Neural progenitor cell (in vitro differentiated cells): Measurements from ENCODE around the gene MTAP. TPM values are rescaled to one million over a fixed set of nuclear protein-coding genes. Genes with fewer than 3 reads are reported as not detected.

ENCODE experiments used
- DNase-seq: peaks from one replicate; pipeline ENCODE4 v3.0.0-alpha.2; 2016; ENCODE audit warnings: low spot score
- H2AFZ ChIP-seq: fragments of 200-600 bp; sonication (generic); replicated peaks from 2 replicates; pipeline ENCODE4 v1.6.1; 2016; ENCODE audit warnings: antibody characterized with exemption
- H3F3A ChIP-seq: fragments of 200-600 bp; sonication (generic); 2 replicates; pipeline ENCODE4 v1.6.1; 2016; ENCODE audit warnings: antibody characterized with exemption, low read depth
- H3K27ac ChIP-seq: fragments of 200-600 bp; sonication (generic); 2 replicates; pipeline ENCODE4 v1.5.1; 2016; ENCODE audit warnings: mild to moderate bottlenecking
- H3K27me3 ChIP-seq: fragments of 200-600 bp; sonication (generic); 2 replicates; pipeline ENCODE4 v1.6.1; 2016; ENCODE audit warnings: mild to moderate bottlenecking, moderate library complexity
- H3K36me3 ChIP-seq: fragments of 200-600 bp; sonication (generic); 2 replicates; pipeline ENCODE4 v1.5.1; 2016
- H3K4me1 ChIP-seq: fragments of 200-600 bp; sonication (generic); 2 replicates; pipeline ENCODE4 v1.6.1; 2016; ENCODE audit warnings: mixed run types
- H3K4me2 ChIP-seq: fragments of 200-600 bp; sonication (generic); 2 replicates; pipeline ENCODE4 v1.6.1; 2016
- H3K4me3 ChIP-seq: fragments of 200-600 bp; sonication (generic); 2 replicates; pipeline ENCODE4 v1.5.1; 2016
- H3K79me2 ChIP-seq: fragments of 200-600 bp; sonication (generic); 2 replicates; pipeline ENCODE4 v1.6.1; 2016; ENCODE audit warnings: low read depth
- H3K9ac ChIP-seq: fragments of 200-600 bp; sonication (generic); 2 replicates; pipeline ENCODE4 v1.6.1; 2016
- H3K9me3 ChIP-seq: fragments of 200-600 bp; sonication (generic); 2 replicates; pipeline ENCODE4 v1.5.1; 2016; ENCODE audit warnings: low read depth
- H4K20me1 ChIP-seq: fragments of 200-600 bp; sonication (generic); 2 replicates; pipeline ENCODE4 v1.6.1; 2016; ENCODE audit warnings: low read depth
- H3K27ac Mint-ChIP-seq: 3 replicates; pipeline ENCODE4 v1.8.0; 2021; ENCODE audit warnings: mixed read lengths
- H3K27me3 Mint-ChIP-seq: 2 replicates; pipeline ENCODE4 v1.8.0; 2022; ENCODE audit warnings: low read depth, mild to moderate bottlenecking, inconsistent platforms, moderate library complexity, mixed read lengths; ENCODE audit not compliant: insufficient read depth
- H3K36me3 Mint-ChIP-seq: 3 replicates; pipeline ENCODE4 v1.8.0; 2021; ENCODE audit warnings: mixed read lengths
- H3K4me1 Mint-ChIP-seq: 3 replicates; pipeline ENCODE4 v1.8.0; 2021; ENCODE audit warnings: mixed read lengths
- H3K4me3 Mint-ChIP-seq: 3 replicates; pipeline ENCODE4 v1.8.0; 2021; ENCODE audit warnings: mild to moderate bottlenecking, moderate library complexity, mixed read lengths
- H3K9me3 Mint-ChIP-seq: 3 replicates; pipeline ENCODE4 v1.8.0; 2020; ENCODE audit warnings: mixed read lengths
- CTCF ChIP-seq: fragments of 200-600 bp; sonication (generic); IDR thresholded peaks from 2 replicates; pipeline ENCODE4 v1.5.1; 2017; ENCODE audit warnings: antibody characterized with exemption, mild to moderate bottlenecking
- EZH2 ChIP-seq: fragments of 200-600 bp; sonication (generic); IDR thresholded peaks from 2 replicates; pipeline ENCODE4 v1.6.1; 2017; ENCODE audit warnings: antibody characterized with exemption, mild to moderate bottlenecking, moderate library complexity
- EZH2phosphoT487 ChIP-seq: fragments of 200-600 bp; sonication (generic); IDR thresholded peaks from 2 replicates; pipeline ENCODE4 v1.6.1; 2017; ENCODE audit warnings: antibody characterized with exemption
- total RNA-seq: library from RNA; depleted of rRNA; stranded (reverse); fragments of >200 nt; gene quantifications from 2 replicates; pipeline ENCODE4 v1.2.3, GENCODE V29; 2015; ENCODE audit warnings: low replicate concordance

MTAP gene
- total RNA-seq, 1 donor from 2014 or later = 21.6 TPM

- no peak overlapping the region for H3K27ac Mint-ChIP-seq
- peak overlapping the region; percentile 37 for H3K4me3 Mint-ChIP-seq
- H3K9me3 ChIP-seq = no peaks in the 10 kb centered on the region
- peaks cover 95% of the 10 kb centered on the region for H4K20me1 ChIP-seq
- peaks cover 100% of the 10 kb centered on the region for H3K27me3 ChIP-seq
- H3K27ac ChIP-seq = no peak overlapping the region
- no peaks in the 10 kb centered on the region for H3K36me3 Mint-ChIP-seq
- H3K4me3 ChIP-seq = no peak overlapping the region
- peak; percentile 55 for DNase-seq
- peaks cover 94% of the 10 kb centered on the region for H3K27me3 Mint-ChIP-seq
- H3K79me2 ChIP-seq = no peaks in the 10 kb centered on the region
- TF ChIP-seq CTCF = no peak
- peak; percentile 97 for TF ChIP-seq EZH2
- TF ChIP-seq EZH2phosphoT487 = peak; percentile 90
- H3K9me3 Mint-ChIP-seq = peaks cover 4% of the 10 kb centered on the region
- H3K36me3 ChIP-seq = no peaks in the 10 kb centered on the region
- peaks cover 41% of the 10 kb centered on the region for H3F3A ChIP-seq
- no peaks in the 10 kb centered on the region for H3K4me1 ChIP-seq
- peaks cover 20% of the 10 kb centered on the region for H3K4me1 Mint-ChIP-seq
- no peak overlapping the region for H3K9ac ChIP-seq
- peak overlapping the region; percentile 20 for H3K4me2 ChIP-seq
- H2AFZ ChIP-seq = no peak overlapping the region
These were observed 168.6 kb downstream of the MTAP start for GRCh38 chr9:21970800-21971640.

GRCh38 chr9:21972361-21972760 lies 169.9 kb downstream of the MTAP start:
- H3K27ac Mint-ChIP-seq = no peak overlapping the region
- H3K36me3 ChIP-seq = no peaks in the 10 kb centered on the region
- H4K20me1 ChIP-seq = peaks cover 89% of the 10 kb centered on the region
- H2AFZ ChIP-seq = no peak overlapping the region
- no peak overlapping the region for H3K27ac ChIP-seq
- no peak overlapping the region for H3K9ac ChIP-seq
- peaks cover 100% of the 10 kb centered on the region for H3K27me3 ChIP-seq
- no peak overlapping the region for H3K4me3 Mint-ChIP-seq
- no peaks in the 10 kb centered on the region for H3K4me1 ChIP-seq
- peaks cover 41% of the 10 kb centered on the region for H3F3A ChIP-seq
- no peak overlapping the region for H3K4me3 ChIP-seq
- H3K27me3 Mint-ChIP-seq = peaks cover 96% of the 10 kb centered on the region
- DNase-seq = no peak
- H3K36me3 Mint-ChIP-seq = no peaks in the 10 kb centered on the region
- no peak for TF ChIP-seq CTCF
- TF ChIP-seq EZH2phosphoT487 = peak; percentile 26
- TF ChIP-seq EZH2 = no peak
- no peaks in the 10 kb centered on the region for H3K9me3 ChIP-seq
- peaks cover 20% of the 10 kb centered on the region for H3K4me1 Mint-ChIP-seq
- H3K79me2 ChIP-seq = no peaks in the 10 kb centered on the region
- peaks cover 4% of the 10 kb centered on the region for H3K9me3 Mint-ChIP-seq
- H3K4me2 ChIP-seq = no peak overlapping the region

DNA sequence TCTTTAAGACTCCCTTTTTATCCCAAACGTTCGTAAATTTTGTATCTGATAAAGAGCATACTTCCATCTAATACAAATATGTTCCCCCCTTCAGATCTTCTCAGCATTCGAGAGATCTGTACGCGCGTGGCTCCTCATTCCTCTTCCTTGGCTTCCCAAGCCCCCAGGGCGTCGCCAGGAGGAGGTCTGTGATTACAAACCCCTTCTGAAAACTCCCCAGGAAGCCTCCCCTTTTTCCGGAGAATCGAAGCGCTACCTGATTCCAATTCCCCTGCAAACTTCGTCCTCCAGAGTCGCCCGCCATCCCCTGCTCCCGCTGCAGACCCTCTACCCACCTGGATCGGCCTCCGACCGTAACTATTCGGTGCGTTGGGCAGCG lies 171.9 kb downstream of the MTAP start:
- Mint-ChIP-seq H3K4me1 (peaks cover 15% of the 10 kb centered on the region), H3K27me3 (peaks cover 94% of the 10 kb centered on the region), H3K36me3 (no peaks in the 10 kb centered on the region), H3K27ac (no peak overlapping the region), H3K4me3 (peak overlapping the region; percentile 84), H3K9me3 (peaks cover 4% of the 10 kb centered on the region)
- peaks cover 100% of the 10 kb centered on the region for H3K27me3 ChIP-seq
- H3K4me2 ChIP-seq = peak overlapping the region; percentile 82
- TF ChIP-seq CTCF = no peak
- TF ChIP-seq EZH2phosphoT487 = peak; percentile 43
- no peaks in the 10 kb centered on the region for H3K9me3 ChIP-seq
- H3K4me1 ChIP-seq = no peaks in the 10 kb centered on the region
- peak overlapping the region; percentile 79 for H2AFZ ChIP-seq
- peak overlapping the region; percentile 45 for H3K4me3 ChIP-seq
- H3F3A ChIP-seq = peaks cover 35% of the 10 kb centered on the region
- H3K36me3 ChIP-seq = no peaks in the 10 kb centered on the region
- H4K20me1 ChIP-seq = peaks cover 74% of the 10 kb centered on the region
- no peak overlapping the region for H3K9ac ChIP-seq
- no peaks in the 10 kb centered on the region for H3K79me2 ChIP-seq
- DNase-seq = no peak
- no peak overlapping the region for H3K27ac ChIP-seq
